Spinal cord (tissue), 10 donors: ENCODE measurements around the gene GPHN. TPM values are rescaled to one million over a fixed set of nuclear protein-coding genes. Genes with fewer than 3 reads are reported as not detected.
A peak's percentile ranks its signal among the peaks of the same experiment; 100 is the strongest.

Source experiments
- DNase-seq, 6 donors: peaks; one replicate each; pipeline versions ENCODE4 v3.0.0 to v3.0.0-alpha.2; 2013 to 2015; ENCODE audit warnings: low spot score in 6 of 6, low read depth in 4 of 6
- H3K27ac ChIP-seq: one replicate; pipeline ENCODE4 v1.5.1; 2013; ENCODE audit warnings: low read depth, low read length, control low read depth
- H3K27me3 ChIP-seq: one replicate; pipeline ENCODE4 v1.6.1; 2013; ENCODE audit warnings: low read length; ENCODE audit not compliant: control insufficient read depth, insufficient read depth
- H3K36me3 ChIP-seq: one replicate; pipeline ENCODE4 v1.6.1; 2013; ENCODE audit warnings: low read length; ENCODE audit not compliant: control insufficient read depth, insufficient read depth
- H3K4me1 ChIP-seq: one replicate; pipeline ENCODE4 v1.6.1; 2013; ENCODE audit warnings: low read length; ENCODE audit not compliant: control insufficient read depth, insufficient read depth
- H3K4me3 ChIP-seq: one replicate; pipeline ENCODE4 v1.5.1; 2013; ENCODE audit warnings: low read depth, low read length, control low read depth
- H3K9me3 ChIP-seq: one replicate; pipeline ENCODE4 v1.6.1; 2013; ENCODE audit warnings: low read length; ENCODE audit not compliant: control insufficient read depth, insufficient read depth
- WGBS: methylation state at CpG from one replicate; pipeline ENCODE4 v1.1.5; 2013; ENCODE audit warnings: missing lambda C conversion rate; ENCODE audit not compliant: insufficient coverage; 5-methylcytosine and 5-hydroxymethylcytosine counted together
- long read RNA-seq, 4 donors: transcript quantifications; one replicate each; lab custom pipeline, GENCODE V29; 2026
- polyA plus RNA-seq, 2 donors: library from polyadenylated mRNA; unstranded; fragments of 120-200 nt; gene quantifications; one replicate each; pipeline ENCODE4 v1.2.1, GENCODE V29; 2013; ENCODE audit not compliant: insufficient read length in 2 of 2
- total RNA-seq, 2 donors: library from RNA; depleted of rRNA in 1 of 2; stranded (reverse); fragments of 120-200 nt in 1 of 2; fragments of >200 nt in 1 of 2; gene quantifications; one replicate each; pipeline versions ENCODE4 v1.2.3 to v1.2.4, GENCODE V29; 2013 to 2014
- donor health status: healthy.

Gene GPHN
- total RNA-seq (100 to 1,000 TPM in 1 of 2 donors, 10 to 100 TPM in 1; 38.5 to 115 TPM), polyA plus RNA-seq (100 to 1,000 TPM; 100 to 106 TPM)
- long read RNA-seq, donor 1, full-length matches to known transcripts = 11 of 11 reads
- long read RNA-seq, donor 1, partial matches to known transcripts = 0 of 11 reads
- long read RNA-seq, donor 1, other reads (novel, unspliced or antisense) = 0 of 11 reads
- long read RNA-seq, donor 2 = 0 reads
- long read RNA-seq, donor 3, full-length matches to known transcripts = 4 of 4 reads
- long read RNA-seq, donor 3, partial matches to known transcripts = 0 of 4 reads
- long read RNA-seq, donor 3, other reads (novel, unspliced or antisense) = 0 of 4 reads
- long read RNA-seq, donor 4, full-length matches to known transcripts = 1 of 1 reads
- long read RNA-seq, donor 4, partial matches to known transcripts = 0 of 1 reads
- long read RNA-seq, donor 4, other reads (novel, unspliced or antisense) = 0 of 1 reads

- Histone ChIP-seq H3K4me1 (peaks cover 4% of the 10 kb centered on the region), H3K27me3 (no peaks in the 10 kb centered on the region), H3K9me3 (no peaks in the 10 kb centered on the region), H3K36me3 (no peaks in the 10 kb centered on the region), H3K27ac (peak within 1 kb of the TSS; percentile 97), H3K4me3 (peak within 1 kb of the TSS; percentile 95)
- peak; percentile 90 to 99 (median 93) for DNase-seq
- under 1% methylated on average over 91 of the region's 91 CpGs for WGBS
Observed at GRCh38 chr14:66507722-66508546, at the start of gene GPHN. Gene GPHN (plus strand): TSS chr14:66508147.

GRCh38 chr14:66459603-66460002 lies 48.3 kb upstream of the GPHN start:
- Histone ChIP-seq H3K36me3 (no peaks in the 10 kb centered on the region), H3K4me3 (no peak overlapping the region), H3K27me3 (no peaks in the 10 kb centered on the region), H3K4me1 (no peaks in the 10 kb centered on the region), H3K27ac (no peak overlapping the region), H3K9me3 (no peaks in the 10 kb centered on the region)
- DNase-seq = no peak

GRCh38 chr14:66464261-66464660 lies 43.7 kb upstream of the GPHN start:
- Histone ChIP-seq H3K27me3 (no peaks in the 10 kb centered on the region), H3K27ac (no peak overlapping the region), H3K36me3 (no peaks in the 10 kb centered on the region), H3K9me3 (peaks cover 3% of the 10 kb centered on the region), H3K4me1 (no peaks in the 10 kb centered on the region), H3K4me3 (no peak overlapping the region)
- WGBS = 93% methylated on average over 1 of the region's 3 CpGs
- DNase-seq = no peak

GRCh38 chr14:66468778-66469367 lies 39.1 kb upstream of the GPHN start:
- DNase-seq = no peak
- WGBS = no CpG with 5 or more reads among the region's 2 CpGs
- H3K4me1 ChIP-seq = no peaks in the 10 kb centered on the region
- H3K9me3 ChIP-seq = peaks cover 12% of the 10 kb centered on the region
- H3K4me3 ChIP-seq = no peak overlapping the region
- no peaks in the 10 kb centered on the region for H3K27me3 ChIP-seq
- no peaks in the 10 kb centered on the region for H3K36me3 ChIP-seq
- no peak overlapping the region for H3K27ac ChIP-seq

- H3K4me1 ChIP-seq = no peaks in the 10 kb centered on the region
- no peak for DNase-seq
- WGBS = no CpG with 5 or more reads among the region's 4 CpGs
- no peak overlapping the region for H3K4me3 ChIP-seq
- no peak overlapping the region for H3K27ac ChIP-seq
- no peaks in the 10 kb centered on the region for H3K36me3 ChIP-seq
- no peaks in the 10 kb centered on the region for H3K27me3 ChIP-seq
- peaks cover 12% of the 10 kb centered on the region for H3K9me3 ChIP-seq
Observed at GRCh38 chr14:66471584-66471983, 36.4 kb upstream of the GPHN start.

- Histone ChIP-seq H3K4me3 (no peak overlapping the region), H3K27ac (no peak overlapping the region), H3K9me3 (peaks cover 12% of the 10 kb centered on the region), H3K36me3 (no peaks in the 10 kb centered on the region), H3K27me3 (no peaks in the 10 kb centered on the region), H3K4me1 (no peaks in the 10 kb centered on the region)
- DNase-seq = peak in 2 of 6 donors; percentile 4 to 5
Observed at GRCh38 chr14:66472251-66472650, 35.7 kb upstream of the GPHN start.

- Histone ChIP-seq H3K36me3 (no peaks in the 10 kb centered on the region), H3K9me3 (peaks cover 12% of the 10 kb centered on the region), H3K27me3 (no peaks in the 10 kb centered on the region), H3K27ac (no peak overlapping the region), H3K4me3 (no peak overlapping the region), H3K4me1 (no peaks in the 10 kb centered on the region)
- 25% methylated on average over 1 of the region's 2 CpGs for WGBS
- peak in 1 of 6 donors; percentile 8 for DNase-seq
Observed at GRCh38 chr14:66473223-66473622, 34.7 kb upstream of the GPHN start.

- Histone ChIP-seq H3K9me3 (no peaks in the 10 kb centered on the region), H3K4me3 (no peak overlapping the region), H3K4me1 (no peaks in the 10 kb centered on the region), H3K27ac (no peak overlapping the region), H3K27me3 (no peaks in the 10 kb centered on the region), H3K36me3 (no peaks in the 10 kb centered on the region)
- WGBS = 33% methylated on average over 1 of the region's 1 CpG
- peak in 2 of 6 donors; percentile 9 to 23 for DNase-seq
Observed at GRCh38 chr14:66476964-66477363, 31.0 kb upstream of the GPHN start.

GRCh38 chr14:66477567-66477966 lies 30.4 kb upstream of the GPHN start:
- Histone ChIP-seq H3K27ac (no peak overlapping the region), H3K4me1 (no peaks in the 10 kb centered on the region), H3K9me3 (no peaks in the 10 kb centered on the region), H3K36me3 (no peaks in the 10 kb centered on the region), H3K27me3 (no peaks in the 10 kb centered on the region), H3K4me3 (no peak overlapping the region)
- no peak for DNase-seq
